Nucleus accumbens (tissue), 56 donors: ENCODE measurements around the gene SGPP1.
A peak's percentile ranks its signal among the peaks of the same experiment; 100 is the strongest.
"Not testable (repeated sequence)": the region's sequence is repeated elsewhere in the genome, so short reads cannot be mapped to it uniquely, and the experiment has no call there.

Experiments
- DNase-seq, 56 donors: peaks; one replicate each; lab custom pipeline; 2025; lab: John Stamatoyannopoulos, UW

The SGPP1 gene

GRCh38 chr14:63727736-63728728 is at the start of gene SGPP1:
TSS of gene SGPP1 (minus strand) at chr14:63728065. CDS start at chr14:63727944, 121 bp downstream.
- peak in 54 of 56 donors; percentile 17 to 89 (median 66) for DNase-seq

- no peak for DNase-seq
Observed at GRCh38 chr14:63777024-63777423, 49.2 kb upstream of the SGPP1 start.

- no peak for DNase-seq
Observed at GRCh38 chr14:63773504-63773903, 45.6 kb upstream of the SGPP1 start.

- peak in 22 of 56 donors; percentile 1 to 68 (median 16) for DNase-seq
Observed at GRCh38 chr14:63770187-63770807, 42.4 kb upstream of the SGPP1 start.

GRCh38 chr14:63766611-63767010 is 38.7 kb upstream of the SGPP1 start:
- DNase-seq, result no peak

GRCh38 chr14:63764620-63765139 is 36.8 kb upstream of the SGPP1 start:
- no peak for DNase-seq

- no peak for DNase-seq
Observed at GRCh38 chr14:63764103-63764502, 36.2 kb upstream of the SGPP1 start.

- DNase-seq, result no peak
Observed at GRCh38 chr14:63761351-63762117, 33.7 kb upstream of the SGPP1 start.

GRCh38 chr14:63760014-63760413 is 32.1 kb upstream of the SGPP1 start:
- DNase-seq, result no peak

GRCh38 chr14:63759456-63759855 is 31.6 kb upstream of the SGPP1 start:
- DNase-seq, result no peak

GRCh38 chr14:63757211-63757610 is 29.3 kb upstream of the SGPP1 start:
- DNase-seq, result no peak

- peak in 1 of 56 donors; percentile 1 for DNase-seq
Observed at GRCh38 chr14:63752449-63753169, 24.7 kb upstream of the SGPP1 start.

- DNase-seq, result not testable (repeated sequence)
Observed at GRCh38 chr14:63751076-63751475, 23.2 kb upstream of the SGPP1 start.

- DNase-seq, result no peak
Observed at GRCh38 chr14:63747846-63748245, 20.0 kb upstream of the SGPP1 start.

- peak in 3 of 56 donors; percentile 1 to 6 (median 2) for DNase-seq
Observed at GRCh38 chr14:63745858-63746425, 18.1 kb upstream of the SGPP1 start.

GRCh38 chr14:63745272-63745671 is 17.4 kb upstream of the SGPP1 start:
- no peak for DNase-seq

- DNase-seq, result no peak
Observed at GRCh38 chr14:63737582-63738006, 9.7 kb upstream of the SGPP1 start.

- no peak for DNase-seq
Observed at GRCh38 chr14:63735720-63736119, 7.9 kb upstream of the SGPP1 start.

- DNase-seq, result no peak
Observed at GRCh38 chr14:63730659-63731058, 2.8 kb upstream of the SGPP1 start.
